ENCODE results near the gene SDK2.

DNA sequence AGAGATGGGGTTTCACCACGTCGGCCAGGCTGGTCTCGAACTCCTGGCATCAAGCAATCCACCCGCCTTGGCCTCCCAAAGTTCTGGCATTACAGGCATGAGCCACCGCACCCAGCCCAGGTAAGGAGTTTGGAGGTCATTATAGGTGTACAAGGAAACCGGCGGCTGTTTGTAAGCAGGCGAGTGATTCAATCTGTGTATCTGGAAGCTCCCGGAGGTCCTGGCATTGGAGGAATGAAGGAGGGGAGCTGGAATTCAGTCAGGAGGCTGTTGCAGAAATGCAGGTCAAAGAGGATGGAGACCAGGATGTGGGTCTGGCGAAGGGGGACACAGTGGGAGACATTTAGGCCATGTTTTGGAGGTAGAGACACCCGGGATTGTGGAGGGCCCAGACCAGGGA, 351.2 kb downstream of the SDK2 start:
- TF ChIP-seq CTCF (conservative IDR thresholded peaks at IDR 0.05 in 1 of 2, IDR thresholded peaks at IDR 0.05 in 1 of 2; ENCODE audit: extremely low read depth in 1 of 2, insufficient read depth in 1 of 2, low read depth in 1 of 2, low read length in 2 of 2): no peak
- TF ChIP-seq EZH2 (IDR thresholded peaks at IDR 0.05; ENCODE audit: borderline replicate concordance, low read length): no peak
